Activated naive CD4-positive, alpha-beta T cell (primary cell): ENCODE data around the gene SHF.

ENCODE experiments used
- DNase-seq, 4 experiments: peaks; one replicate each; lab custom pipeline; 2025; lab: John Stamatoyannopoulos, UW

The SHF gene

GRCh38 chr15:45126535-45127158, 61.1 kb downstream of the SHF start:
- DNase-seq, result peak in 1 of 4 experiments; percentile 10

- no peak for DNase-seq
Measured at GRCh38 chr15:45123397-45123796, 64.4 kb downstream of the SHF start.

- no peak for DNase-seq
Measured at GRCh38 chr15:45122719-45123118, 65.0 kb downstream of the SHF start.

- DNase-seq, result no peak
Measured at GRCh38 chr15:45121706-45122417, 65.9 kb downstream of the SHF start.

GRCh38 chr15:45121020-45121419, 66.7 kb downstream of the SHF start:
- no peak for DNase-seq

- DNase-seq, result no peak
Measured at GRCh38 chr15:45120081-45120972, 67.4 kb downstream of the SHF start.

- DNase-seq, result no peak
Measured at GRCh38 chr15:45118996-45119395, 68.8 kb downstream of the SHF start.

- peak; percentile 45 to 74 (median 58) for DNase-seq
Measured at GRCh38 chr15:45118131-45118588, 69.6 kb downstream of the SHF start.

GRCh38 chr15:45117308-45118130, 70.2 kb downstream of the SHF start:
- no peak for DNase-seq
